ENCODE data around the gene ATM.

DNA sequence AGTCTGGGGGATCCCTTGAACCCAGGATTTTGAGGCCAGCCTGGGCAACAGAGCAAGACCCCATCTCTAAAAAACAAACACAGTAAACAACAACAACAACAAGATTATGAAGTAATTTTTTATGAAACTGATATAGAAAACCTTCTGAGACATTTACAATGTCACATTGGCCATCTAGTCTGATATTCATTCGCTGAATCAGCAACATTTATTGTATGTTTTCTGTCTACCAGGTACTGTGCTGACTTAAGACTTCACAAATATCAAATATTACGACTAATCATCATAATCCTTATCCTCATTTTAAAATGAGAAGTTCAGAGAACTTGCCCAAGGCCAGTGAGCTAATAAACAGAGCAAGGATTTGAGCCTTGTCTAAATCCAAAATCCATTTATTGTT lies 120.8 kb downstream of the ATM start:
- TF ChIP-seq POLR2AphosphoS5 (IDR thresholded peaks at IDR 0.05; ENCODE audit: borderline replicate concordance, low read depth, low read length), result no peak
- no peak for TF ChIP-seq EZH2 (IDR thresholded peaks at IDR 0.05)

Data from SK-N-MC (cell line).